OCI-LY7 (cell line): ENCODE results near the gene ANKFN1.

Experiments used
- EZH2phosphoT487 ChIP-seq: fragments of 200-600 bp; sonication (generic); IDR thresholded peaks from 2 replicates; pipeline ENCODE4 v1.6.1; 2018; ENCODE audit warnings: low read depth, borderline replicate concordance, mild to moderate bottlenecking, mixed run types, antibody characterized with exemption, low read length, moderate library complexity, mixed read lengths
- TF ChIP-seq, protein P1 (sequence below): fragments of 200-600 bp; sonication (generic); conservative IDR thresholded peaks from 2 replicates; pipeline ENCODE4 v1.5.1; 2014; ENCODE audit warnings: mild to moderate bottlenecking, antibody characterized with exemption, low read length, moderate library complexity, mixed read lengths

DNA sequence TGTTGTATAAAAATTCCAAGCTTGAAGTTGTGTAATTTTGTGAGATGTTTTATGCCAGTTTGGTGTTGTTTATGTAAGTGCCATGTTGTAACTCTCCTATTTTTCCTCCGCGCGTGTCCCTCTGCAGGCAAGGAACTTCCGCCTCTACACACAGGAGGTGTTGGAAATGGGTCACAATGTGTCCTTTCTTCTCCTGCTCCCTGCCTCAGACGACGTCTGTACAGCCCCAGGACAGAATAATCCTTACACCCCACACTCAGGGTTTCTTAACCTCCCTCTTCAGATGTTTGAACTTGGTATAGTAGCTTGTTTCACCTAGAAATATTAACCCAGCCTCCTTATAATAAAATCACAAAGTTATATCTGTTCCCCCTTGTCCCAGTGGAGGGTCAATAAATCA lies 329.0 kb downstream of the ANKFN1 start:
- TF ChIP-seq, protein P1, sequence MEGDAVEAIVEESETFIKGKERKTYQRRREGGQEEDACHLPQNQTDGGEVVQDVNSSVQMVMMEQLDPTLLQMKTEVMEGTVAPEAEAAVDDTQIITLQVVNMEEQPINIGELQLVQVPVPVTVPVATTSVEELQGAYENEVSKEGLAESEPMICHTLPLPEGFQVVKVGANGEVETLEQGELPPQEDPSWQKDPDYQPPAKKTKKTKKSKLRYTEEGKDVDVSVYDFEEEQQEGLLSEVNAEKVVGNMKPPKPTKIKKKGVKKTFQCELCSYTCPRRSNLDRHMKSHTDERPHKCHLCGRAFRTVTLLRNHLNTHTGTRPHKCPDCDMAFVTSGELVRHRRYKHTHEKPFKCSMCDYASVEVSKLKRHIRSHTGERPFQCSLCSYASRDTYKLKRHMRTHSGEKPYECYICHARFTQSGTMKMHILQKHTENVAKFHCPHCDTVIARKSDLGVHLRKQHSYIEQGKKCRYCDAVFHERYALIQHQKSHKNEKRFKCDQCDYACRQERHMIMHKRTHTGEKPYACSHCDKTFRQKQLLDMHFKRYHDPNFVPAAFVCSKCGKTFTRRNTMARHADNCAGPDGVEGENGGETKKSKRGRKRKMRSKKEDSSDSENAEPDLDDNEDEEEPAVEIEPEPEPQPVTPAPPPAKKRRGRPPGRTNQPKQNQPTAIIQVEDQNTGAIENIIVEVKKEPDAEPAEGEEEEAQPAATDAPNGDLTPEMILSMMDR: no peak
- TF ChIP-seq EZH2phosphoT487: no peak
